Activated CD4-positive, alpha-beta T cell treated with anti-CD3 and anti-CD28 coated beads, Interleukin-2, amount 10 ng/mL, durations not matched to agents 7 days and 5 days (primary cell): ENCODE measurements around the gene OR2T35. TPM values are rescaled to one million over a fixed set of nuclear protein-coding genes. Genes with fewer than 3 reads are reported as not detected.
"Not testable (repeated sequence)": the region's sequence is repeated elsewhere in the genome, so short reads cannot be mapped to it uniquely, and the experiment has no call there.

Experiments used
- CTCF ChIA-PET: fragments of 350-600 bp; sonication (Branson Sonifier 250); formaldehyde crosslinking; loops from one replicate; lab custom pipeline; 2021; ENCODE audit warnings: antibody characterized with exemption; lab: Charles Lee
- POLR2A ChIA-PET: fragments of 350-600 bp; sonication (Branson Sonifier 250); formaldehyde crosslinking; loops from one replicate; lab custom pipeline; 2021; ENCODE audit warnings: antibody characterized with exemption; lab: Charles Lee
- DNase-seq: peaks from one replicate; pipeline ENCODE4 v3.0.0-alpha.2; 2020
- H3K27ac Mint-ChIP-seq: one replicate; pipeline ENCODE4 v1.8.0; 2021; ENCODE audit warnings: mild to moderate bottlenecking, moderate library complexity, mixed read lengths
- H3K27me3 Mint-ChIP-seq: one replicate; pipeline ENCODE4 v1.8.0; 2021; ENCODE audit warnings: mixed read lengths
- H3K36me3 Mint-ChIP-seq: one replicate; pipeline ENCODE4 v1.8.0; 2021; ENCODE audit warnings: low read depth, mixed read lengths
- H3K4me1 Mint-ChIP-seq: one replicate; pipeline ENCODE4 v1.8.0; 2021; ENCODE audit warnings: mixed read lengths
- H3K4me3 Mint-ChIP-seq: one replicate; pipeline ENCODE4 v1.8.0; 2021; ENCODE audit warnings: mild to moderate bottlenecking, moderate library complexity, mixed read lengths
- H3K9me3 Mint-ChIP-seq: one replicate; pipeline ENCODE4 v1.8.0; 2021; ENCODE audit warnings: mixed read lengths
- total RNA-seq, 2 experiments: library from RNA; stranded (reverse); gene quantifications; one replicate each; pipeline ENCODE4 v1.2.3, GENCODE V29; 2021

The OR2T35 gene
- not detected for total RNA-seq

- H3K9me3 Mint-ChIP-seq, H3K36me3 Mint-ChIP-seq, H3K27ac Mint-ChIP-seq, H3K4me1 Mint-ChIP-seq, H3K27me3 Mint-ChIP-seq, CTCF ChIA-PET, H3K4me3 Mint-ChIP-seq, DNase-seq, POLR2A ChIA-PET: not testable (repeated sequence)
Observed at GRCh38 chr1:248645178-248645577, at the start of gene OR2T35. OR2T35 (minus strand) TSS chr1:248645278; CDS start chr1:248639258, 6,020 bp downstream.

- Mint-ChIP-seq H3K36me3 (no peaks in the 10 kb centered on the region), H3K4me3 (no peak overlapping the region), H3K27me3 (peaks cover 2% of the 10 kb centered on the region), H3K9me3 (peaks cover 9% of the 10 kb centered on the region), H3K4me1 (peaks cover 3% of the 10 kb centered on the region), H3K27ac (no peak overlapping the region)
- no peak for DNase-seq
- CTCF ChIA-PET, result no interaction called here
- POLR2A ChIA-PET, result no interaction called here
Observed at GRCh38 chr1:248691567-248692155, 46.6 kb upstream of the OR2T35 start.

GRCh38 chr1:248688527-248689298, 43.6 kb upstream of the OR2T35 start:
- Mint-ChIP-seq H3K4me1 (peaks cover 3% of the 10 kb centered on the region), H3K36me3 (no peaks in the 10 kb centered on the region), H3K27me3 (no peaks in the 10 kb centered on the region), H3K27ac (no peak overlapping the region), H3K4me3 (no peak overlapping the region), H3K9me3 (peaks cover 9% of the 10 kb centered on the region)
- ChIA-PET CTCF (no interaction called here), POLR2A (no interaction called here)
- no peak for DNase-seq

- ChIA-PET POLR2A (no interaction called here), CTCF (no interaction called here)
- Mint-ChIP-seq H3K36me3 (no peaks in the 10 kb centered on the region), H3K27me3 (no peaks in the 10 kb centered on the region), H3K4me1 (peaks cover 3% of the 10 kb centered on the region), H3K4me3 (no peak overlapping the region), H3K27ac (no peak overlapping the region), H3K9me3 (peaks cover 5% of the 10 kb centered on the region)
- peak; percentile 27 for DNase-seq
Observed at GRCh38 chr1:248686815-248687214, 41.7 kb upstream of the OR2T35 start.

GRCh38 chr1:248681651-248682050, 36.6 kb upstream of the OR2T35 start:
- no peak overlapping the region for H3K4me3 Mint-ChIP-seq
- CTCF ChIA-PET, result no interaction called here
- peaks cover 2% of the 10 kb centered on the region for H3K9me3 Mint-ChIP-seq
- POLR2A ChIA-PET, result no interaction called here
- H3K36me3 Mint-ChIP-seq, result no peaks in the 10 kb centered on the region
- DNase-seq, result no peak
- H3K4me1 Mint-ChIP-seq, result no peaks in the 10 kb centered on the region
- no peak overlapping the region for H3K27ac Mint-ChIP-seq
- no peaks in the 10 kb centered on the region for H3K27me3 Mint-ChIP-seq

- Mint-ChIP-seq H3K4me1 (no peaks in the 10 kb centered on the region), H3K27ac (no peak overlapping the region), H3K4me3 (no peak overlapping the region), H3K9me3 (peaks cover 8% of the 10 kb centered on the region), H3K27me3 (no peaks in the 10 kb centered on the region), H3K36me3 (no peaks in the 10 kb centered on the region)
- CTCF ChIA-PET, result no interaction called here
- DNase-seq, result no peak
- POLR2A ChIA-PET, result no interaction called here
Observed at GRCh38 chr1:248670003-248670402, 24.9 kb upstream of the OR2T35 start.

- H3K27ac Mint-ChIP-seq, H3K36me3 Mint-ChIP-seq, H3K4me1 Mint-ChIP-seq, DNase-seq, CTCF ChIA-PET, H3K4me3 Mint-ChIP-seq, H3K27me3 Mint-ChIP-seq, H3K9me3 Mint-ChIP-seq, POLR2A ChIA-PET: not testable (repeated sequence)
Observed at GRCh38 chr1:248663453-248664328, 18.6 kb upstream of the OR2T35 start.

- H3K4me3 Mint-ChIP-seq, CTCF ChIA-PET, H3K27me3 Mint-ChIP-seq, H3K27ac Mint-ChIP-seq, H3K4me1 Mint-ChIP-seq, DNase-seq, H3K36me3 Mint-ChIP-seq, POLR2A ChIA-PET, H3K9me3 Mint-ChIP-seq: not testable (repeated sequence)
Observed at GRCh38 chr1:248656797-248657196, 11.7 kb upstream of the OR2T35 start.

- H3K27ac Mint-ChIP-seq, H3K9me3 Mint-ChIP-seq, CTCF ChIA-PET, POLR2A ChIA-PET, H3K4me3 Mint-ChIP-seq, DNase-seq, H3K36me3 Mint-ChIP-seq, H3K27me3 Mint-ChIP-seq, H3K4me1 Mint-ChIP-seq: not testable (repeated sequence)
Observed at GRCh38 chr1:248655354-248655753, 10.3 kb upstream of the OR2T35 start, which contains the start of gene OR2T27. OR2T27 (minus strand) TSS chr1:248655528; CDS start chr1:248650884, 4,644 bp downstream.

GRCh38 chr1:248648770-248649536, 3.9 kb upstream of the OR2T35 start:
- H3K9me3 Mint-ChIP-seq, H3K27ac Mint-ChIP-seq, POLR2A ChIA-PET, H3K36me3 Mint-ChIP-seq, H3K4me1 Mint-ChIP-seq, H3K4me3 Mint-ChIP-seq, H3K27me3 Mint-ChIP-seq, CTCF ChIA-PET, DNase-seq: not testable (repeated sequence)

GRCh38 chr1:248642971-248643651, 2.0 kb downstream of the OR2T35 start:
- H3K27me3 Mint-ChIP-seq, H3K4me1 Mint-ChIP-seq, H3K36me3 Mint-ChIP-seq, POLR2A ChIA-PET, H3K27ac Mint-ChIP-seq, H3K4me3 Mint-ChIP-seq, H3K9me3 Mint-ChIP-seq, DNase-seq, CTCF ChIA-PET: not testable (repeated sequence)

- DNase-seq, H3K4me1 Mint-ChIP-seq, H3K36me3 Mint-ChIP-seq, H3K4me3 Mint-ChIP-seq, CTCF ChIA-PET, H3K9me3 Mint-ChIP-seq, POLR2A ChIA-PET, H3K27me3 Mint-ChIP-seq, H3K27ac Mint-ChIP-seq: not testable (repeated sequence)
Observed at GRCh38 chr1:248641583-248641982, 3.5 kb downstream of the OR2T35 start.
